Occipital lobe (tissue), 2 donors: Measurements from ENCODE around the gene CMPK2. TPM values are rescaled to one million over a fixed set of nuclear protein-coding genes. Genes with fewer than 3 reads are reported as not detected.

ENCODE experiments used
- DNase-seq: peaks from one replicate; lab custom pipeline; 2025; lab: John Stamatoyannopoulos, UW
- total RNA-seq: library from RNA; depleted of rRNA; stranded (reverse); fragments of >200 nt; gene quantifications from one replicate; pipeline ENCODE4 v1.2.3, GENCODE V29; 2014

CMPK2 gene
- total RNA-seq, 1 donor from 2014 or later, result 10.9 TPM

GRCh38 chr2:6813573-6813972, 52.1 kb downstream of the CMPK2 start:
- no peak for DNase-seq

DNA sequence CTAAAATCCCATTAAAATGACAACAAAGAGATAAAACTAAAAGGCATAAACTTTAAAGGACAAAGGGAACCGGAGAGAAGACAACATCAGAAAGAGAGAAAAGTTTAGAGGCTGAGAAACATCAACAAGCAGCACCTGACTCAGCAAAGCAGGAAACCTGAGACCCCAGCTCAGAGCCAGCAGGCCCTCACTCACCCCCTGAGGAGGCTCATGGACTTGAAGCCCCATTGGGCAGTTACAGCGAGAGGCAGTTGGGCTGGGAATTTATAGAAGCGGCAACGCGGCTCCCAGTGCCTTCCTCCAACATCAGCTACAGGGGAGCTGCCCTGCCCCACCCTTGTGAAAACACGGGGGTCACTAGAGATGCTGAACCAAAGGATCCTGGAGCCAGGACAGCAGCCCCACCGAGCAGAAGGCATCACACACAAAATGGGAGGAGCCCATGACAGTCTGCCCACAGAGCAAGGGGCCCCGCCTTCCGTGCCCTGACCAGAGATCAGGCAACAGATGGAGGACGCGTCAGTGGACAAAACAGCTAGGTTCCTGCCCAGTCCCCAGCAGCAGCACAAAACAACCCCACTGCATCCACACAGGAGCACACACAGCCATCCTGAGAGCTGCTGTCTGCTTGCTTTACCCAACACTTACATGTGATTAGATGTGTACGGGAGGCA, 52.7 kb downstream of the CMPK2 start:
- DNase-seq, result no peak

- no peak for DNase-seq
Observed at GRCh38 chr2:6810961-6811360, 54.7 kb downstream of the CMPK2 start.

GRCh38 chr2:6808426-6808825, 57.3 kb downstream of the CMPK2 start:
- DNase-seq, result no peak

DNA sequence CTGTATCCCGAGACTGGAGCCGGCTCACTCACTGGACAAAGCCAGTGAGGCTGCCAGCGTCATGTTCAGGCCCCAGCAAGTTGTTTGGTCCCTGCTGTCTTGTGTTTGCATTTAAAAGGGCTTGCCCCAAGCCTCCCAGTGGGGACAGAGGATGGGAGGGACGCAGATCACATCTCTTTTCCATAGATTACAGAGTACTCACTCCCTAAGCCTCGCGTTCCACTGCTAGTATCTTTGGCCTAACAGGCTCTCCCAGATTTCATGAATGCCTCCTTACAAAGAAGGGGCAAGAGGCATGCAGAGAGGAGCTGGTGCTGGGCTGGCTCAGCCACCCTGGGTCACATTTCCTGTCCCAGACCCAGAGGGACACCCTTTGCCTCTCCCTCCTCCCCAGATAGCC, 59.1 kb downstream of the CMPK2 start:
- DNase-seq, result no peak

- no peak for DNase-seq
Observed at GRCh38 chr2:6800553-6800952, 65.2 kb downstream of the CMPK2 start.

Other genes with a start within 250 kb of the CMPK2 start
- gene RSAD2, start 11.9 kb upstream of the CMPK2 start, total RNA-seq, result 6.9 TPM
- gene RNF144A, start 51.5 kb upstream of the CMPK2 start, total RNA-seq, result 41.5 TPM